ENCODE measurements around the gene SLC35D3.

Gene SLC35D3

GRCh38 chr6:136922685-136923006 lies 545 bp downstream of the SLC35D3 start:
- Histone ChIP-seq H3K14ac (ENCODE audit: low read length in 2 of 2) (peak overlapping the region in 1 of 2 experiments; percentile 64), H2AFZ (ENCODE audit: low read depth, low read length) (no peak overlapping the region), H3K27me3 (ENCODE audit: control insufficient read depth in 1 of 2, insufficient read depth in 1 of 2, low read length in 2 of 2) (peaks cover 27 to 71% of the 10 kb centered on the region in 2 experiments), H3K79me1 (replicated peaks; ENCODE audit: low read length, poor library complexity, severe bottlenecking) (no peaks in the 10 kb centered on the region), H4K8ac (ENCODE audit: low read length) (no peak overlapping the region), H3K4ac (ENCODE audit: low read depth in 1 of 2, low read length in 2 of 2) (no peak overlapping the region), H2AK5ac (ENCODE audit: low read length, severe bottlenecking) (no peak overlapping the region), H2BK5ac (ENCODE audit: low read depth, low read length, poor library complexity, severe bottlenecking) (no peak overlapping the region), H2BK15ac (ENCODE audit: low read depth, poor library complexity, severe bottlenecking) (peak overlapping the region; percentile 39), H3K18ac (ENCODE audit: low read depth in 1 of 2, low read length in 2 of 2) (no peak overlapping the region), H3K36me3 (ENCODE audit: control insufficient read depth in 1 of 2, insufficient read depth in 2 of 2, low read depth in 1 of 2, low read length in 2 of 2) (no peaks in the 10 kb centered on the region), H4K91ac (ENCODE audit: low read length) (no peak overlapping the region), H3K4me1 (ENCODE audit: control insufficient read depth, insufficient read depth, low read depth, low read length) (peaks cover 22% of the 10 kb centered on the region), H2BK120ac (ENCODE audit: low read depth, low read length) (no peak overlapping the region), H2BK12ac (ENCODE audit: low read length in 2 of 2) (no peak overlapping the region), H3K9ac (ENCODE audit: low read length) (no peak overlapping the region), H3K4me3 (ENCODE audit: insufficient read depth in 1 of 2, low read depth in 1 of 2, low read length in 2 of 2) (peak overlapping the region; percentile 35 to 69), H3K27ac (ENCODE audit: low read length, poor library complexity, severe bottlenecking) (no peak overlapping the region), H3K4me2 (ENCODE audit: low read length, poor library complexity, severe bottlenecking) (peak overlapping the region; percentile 96), H3K9me3 (ENCODE audit: control insufficient read depth, low read length) (no peaks in the 10 kb centered on the region), H3K23ac (ENCODE audit: low read length in 2 of 2) (no peak overlapping the region)
- 4% methylated on average over 23 of the region's 29 CpGs for WGBS
- DNase-seq, result no peak

- no peaks in the 10 kb centered on the region for H3K36me3 ChIP-seq (ENCODE audit: control insufficient read depth in 1 of 2, insufficient read depth in 2 of 2, low read depth in 1 of 2, low read length in 2 of 2)
- H4K91ac ChIP-seq (ENCODE audit: low read length), result no peak overlapping the region
- no peaks in the 10 kb centered on the region for H3K9me3 ChIP-seq (ENCODE audit: control insufficient read depth, low read length)
- no peak overlapping the region for H3K4me2 ChIP-seq (ENCODE audit: low read length, poor library complexity, severe bottlenecking)
- peaks cover 27 to 71% of the 10 kb centered on the region in 2 experiments for H3K27me3 ChIP-seq (ENCODE audit: control insufficient read depth in 1 of 2, insufficient read depth in 1 of 2, low read length in 2 of 2)
- no peak for DNase-seq
- H3K27ac ChIP-seq (ENCODE audit: low read length, poor library complexity, severe bottlenecking), result no peak overlapping the region
- H3K14ac ChIP-seq (ENCODE audit: low read length in 2 of 2), result no peak overlapping the region
- peaks cover 22% of the 10 kb centered on the region for H3K4me1 ChIP-seq (ENCODE audit: control insufficient read depth, insufficient read depth, low read depth, low read length)
- no peak overlapping the region for H3K4me3 ChIP-seq (ENCODE audit: insufficient read depth in 1 of 2, low read depth in 1 of 2, low read length in 2 of 2)
- H3K9ac ChIP-seq (ENCODE audit: low read length), result no peak overlapping the region
- H4K8ac ChIP-seq (ENCODE audit: low read length), result no peak overlapping the region
- H3K23ac ChIP-seq (ENCODE audit: low read length in 2 of 2), result peak overlapping the region in 1 of 2 experiments; percentile 5
- no peaks in the 10 kb centered on the region for H3K79me1 ChIP-seq (replicated peaks; ENCODE audit: low read length, poor library complexity, severe bottlenecking)
- WGBS, result 44% methylated on average over 57 of the region's 65 CpGs
- no peak overlapping the region for H2AFZ ChIP-seq (ENCODE audit: low read depth, low read length)
- no peak overlapping the region for H2AK5ac ChIP-seq (ENCODE audit: low read length, severe bottlenecking)
- H2BK12ac ChIP-seq (ENCODE audit: low read length in 2 of 2), result no peak overlapping the region
- H2BK15ac ChIP-seq (ENCODE audit: low read depth, poor library complexity, severe bottlenecking), result no peak overlapping the region
- no peak overlapping the region for H2BK120ac ChIP-seq (ENCODE audit: low read depth, low read length)
- no peak overlapping the region for H3K18ac ChIP-seq (ENCODE audit: low read depth in 1 of 2, low read length in 2 of 2)
- H2BK5ac ChIP-seq (ENCODE audit: low read depth, low read length, poor library complexity, severe bottlenecking), result no peak overlapping the region
- H3K4ac ChIP-seq (ENCODE audit: low read depth in 1 of 2, low read length in 2 of 2), result no peak overlapping the region
These were observed 1.2 kb downstream of the SLC35D3 start for GRCh38 chr6:136923116-136923953.

- no peak overlapping the region for H4K91ac ChIP-seq (ENCODE audit: low read length)
- DNase-seq, result no peak
- peak overlapping the region in 1 of 2 experiments; percentile 31 for H3K14ac ChIP-seq (ENCODE audit: low read length in 2 of 2)
- H2AK5ac ChIP-seq (ENCODE audit: low read length, severe bottlenecking), result no peak overlapping the region
- no peaks in the 10 kb centered on the region for H3K79me1 ChIP-seq (replicated peaks; ENCODE audit: low read length, poor library complexity, severe bottlenecking)
- no peak overlapping the region for H2BK5ac ChIP-seq (ENCODE audit: low read depth, low read length, poor library complexity, severe bottlenecking)
- no peak overlapping the region for H3K4me2 ChIP-seq (ENCODE audit: low read length, poor library complexity, severe bottlenecking)
- H2BK12ac ChIP-seq (ENCODE audit: low read length in 2 of 2), result no peak overlapping the region
- H2AFZ ChIP-seq (ENCODE audit: low read depth, low read length), result no peak overlapping the region
- peak overlapping the region in 1 of 2 experiments; percentile 5 for H3K23ac ChIP-seq (ENCODE audit: low read length in 2 of 2)
- no peak overlapping the region for H3K9ac ChIP-seq (ENCODE audit: low read length)
- no peak overlapping the region for H3K18ac ChIP-seq (ENCODE audit: low read depth in 1 of 2, low read length in 2 of 2)
- no peak overlapping the region for H2BK15ac ChIP-seq (ENCODE audit: low read depth, poor library complexity, severe bottlenecking)
- H2BK120ac ChIP-seq (ENCODE audit: low read depth, low read length), result no peak overlapping the region
- peaks cover 22% of the 10 kb centered on the region for H3K4me1 ChIP-seq (ENCODE audit: control insufficient read depth, insufficient read depth, low read depth, low read length)
- no peak overlapping the region for H4K8ac ChIP-seq (ENCODE audit: low read length)
- peaks cover 27 to 69% of the 10 kb centered on the region in 2 experiments for H3K27me3 ChIP-seq (ENCODE audit: control insufficient read depth in 1 of 2, insufficient read depth in 1 of 2, low read length in 2 of 2)
- no peak overlapping the region for H3K4me3 ChIP-seq (ENCODE audit: insufficient read depth in 1 of 2, low read depth in 1 of 2, low read length in 2 of 2)
- H3K4ac ChIP-seq (ENCODE audit: low read depth in 1 of 2, low read length in 2 of 2), result no peak overlapping the region
- WGBS, result 92% methylated on average over 40 of the region's 40 CpGs
- no peaks in the 10 kb centered on the region for H3K36me3 ChIP-seq (ENCODE audit: control insufficient read depth in 1 of 2, insufficient read depth in 2 of 2, low read depth in 1 of 2, low read length in 2 of 2)
- H3K9me3 ChIP-seq (ENCODE audit: control insufficient read depth, low read length), result no peaks in the 10 kb centered on the region
- H3K27ac ChIP-seq (ENCODE audit: low read length, poor library complexity, severe bottlenecking), result no peak overlapping the region
These were observed 2.0 kb downstream of the SLC35D3 start for GRCh38 chr6:136923954-136924673.

GRCh38 chr6:136926383-136926782 lies 4.3 kb downstream of the SLC35D3 start:
- Histone ChIP-seq H3K27ac (ENCODE audit: low read length, poor library complexity, severe bottlenecking) (no peak overlapping the region), H3K4ac (ENCODE audit: low read depth in 1 of 2, low read length in 2 of 2) (no peak overlapping the region), H3K9ac (ENCODE audit: low read length) (no peak overlapping the region), H2AFZ (ENCODE audit: low read depth, low read length) (no peak overlapping the region), H2AK5ac (ENCODE audit: low read length, severe bottlenecking) (no peak overlapping the region), H3K14ac (ENCODE audit: low read length in 2 of 2) (no peak overlapping the region), H2BK12ac (ENCODE audit: low read length in 2 of 2) (no peak overlapping the region), H3K23ac (ENCODE audit: low read length in 2 of 2) (no peak overlapping the region), H3K27me3 (ENCODE audit: control insufficient read depth in 1 of 2, insufficient read depth in 1 of 2, low read length in 2 of 2) (peaks cover 20 to 52% of the 10 kb centered on the region in 2 experiments), H2BK5ac (ENCODE audit: low read depth, low read length, poor library complexity, severe bottlenecking) (no peak overlapping the region), H4K91ac (ENCODE audit: low read length) (no peak overlapping the region), H3K36me3 (ENCODE audit: control insufficient read depth in 1 of 2, insufficient read depth in 2 of 2, low read depth in 1 of 2, low read length in 2 of 2) (no peaks in the 10 kb centered on the region), H3K4me3 (ENCODE audit: insufficient read depth in 1 of 2, low read depth in 1 of 2, low read length in 2 of 2) (no peak overlapping the region), H3K4me1 (ENCODE audit: control insufficient read depth, insufficient read depth, low read depth, low read length) (peaks cover 13% of the 10 kb centered on the region), H3K18ac (ENCODE audit: low read depth in 1 of 2, low read length in 2 of 2) (no peak overlapping the region), H3K9me3 (ENCODE audit: control insufficient read depth, low read length) (no peaks in the 10 kb centered on the region), H3K4me2 (ENCODE audit: low read length, poor library complexity, severe bottlenecking) (no peak overlapping the region), H4K8ac (ENCODE audit: low read length) (no peak overlapping the region), H2BK15ac (ENCODE audit: low read depth, poor library complexity, severe bottlenecking) (no peak overlapping the region), H3K79me1 (replicated peaks; ENCODE audit: low read length, poor library complexity, severe bottlenecking) (no peaks in the 10 kb centered on the region), H2BK120ac (ENCODE audit: low read depth, low read length) (no peak overlapping the region)
- no peak for DNase-seq
- 96% methylated on average over 2 of the region's 2 CpGs for WGBS
